Kidney epithelial cell (primary cell): ENCODE data around the gene SHB. TPM values are rescaled to one million over a fixed set of nuclear protein-coding genes. Genes with fewer than 3 reads are reported as not detected.

Source experiments
- DNase-seq: peaks from one replicate; pipeline ENCODE4 v3.0.0-alpha.2; 2010; ENCODE audit warnings: low read depth
- H3K27me3 ChIP-seq: 2 replicates; pipeline ENCODE4 v1.6.0; 2011; ENCODE audit warnings: low read length; ENCODE audit not compliant: control insufficient read depth, insufficient read depth
- H3K36me3 ChIP-seq: 2 replicates; pipeline ENCODE4 v1.5.1; 2011; ENCODE audit warnings: low read length; ENCODE audit not compliant: control insufficient read depth, insufficient read depth
- H3K4me3 ChIP-seq: 2 replicates; pipeline ENCODE4 v1.5.1; 2011; ENCODE audit warnings: low read depth, mild to moderate bottlenecking, control low read depth, low read length
- CTCF ChIP-seq: IDR thresholded peaks from 2 replicates; pipeline ENCODE4 v1.5.1; 2011; ENCODE audit warnings: mild to moderate bottlenecking, moderate library complexity, low read length, control low read depth, inconsistent platforms; ENCODE audit not compliant: insufficient read depth, poor library complexity, severe bottlenecking
- total RNA-seq: library from RNA; depleted of rRNA; stranded (reverse); fragments of >200 nt; gene quantifications from 2 replicates; pipeline ENCODE4 v1.2.3, GENCODE V29; 2015

The SHB gene
- total RNA-seq, 1 donor from 2014 or later: 39.1 TPM

GRCh38 chr9:37995348-37995737 is 73.7 kb downstream of the SHB start:
- peaks cover 2% of the 10 kb centered on the region for H3K36me3 ChIP-seq
- no peak for TF ChIP-seq CTCF
- no peaks in the 10 kb centered on the region for H3K27me3 ChIP-seq
- no peak overlapping the region for H3K4me3 ChIP-seq
- no peak for DNase-seq

GRCh38 chr9:37994639-37995347 is 74.2 kb downstream of the SHB start:
- DNase-seq: no peak
- Histone ChIP-seq H3K36me3 (peaks cover 2% of the 10 kb centered on the region), H3K27me3 (no peaks in the 10 kb centered on the region), H3K4me3 (no peak overlapping the region)
- no peak for TF ChIP-seq CTCF

GRCh38 chr9:37992924-37993349 is 76.1 kb downstream of the SHB start:
- no peak for DNase-seq
- H3K36me3 ChIP-seq: peaks cover 2% of the 10 kb centered on the region
- TF ChIP-seq CTCF: no peak
- H3K4me3 ChIP-seq: no peak overlapping the region
- no peaks in the 10 kb centered on the region for H3K27me3 ChIP-seq

GRCh38 chr9:37990404-37991015 is 78.5 kb downstream of the SHB start:
- Histone ChIP-seq H3K36me3 (no peaks in the 10 kb centered on the region), H3K4me3 (no peak overlapping the region), H3K27me3 (no peaks in the 10 kb centered on the region)
- no peak for DNase-seq
- TF ChIP-seq CTCF: no peak

- no peak for DNase-seq
- no peaks in the 10 kb centered on the region for H3K27me3 ChIP-seq
- no peaks in the 10 kb centered on the region for H3K36me3 ChIP-seq
- TF ChIP-seq CTCF: no peak
- H3K4me3 ChIP-seq: no peak overlapping the region
These were observed 79.3 kb downstream of the SHB start for GRCh38 chr9:37989701-37990100.

GRCh38 chr9:37988602-37989001 is 80.4 kb downstream of the SHB start:
- DNase-seq: no peak
- Histone ChIP-seq H3K36me3 (no peaks in the 10 kb centered on the region), H3K27me3 (no peaks in the 10 kb centered on the region), H3K4me3 (no peak overlapping the region)
- no peak for TF ChIP-seq CTCF
